CD4-positive, alpha-beta T cell (primary cell): Measurements from ENCODE around the gene EEF1A2. TPM values are rescaled to one million over a fixed set of nuclear protein-coding genes. Genes with fewer than 3 reads are reported as not detected.
A peak's percentile ranks its signal among the peaks of the same experiment; 100 is the strongest.

Experiments
- ATAC-seq: fragments of 200-7000 bp; cut with Tn5 transposase; one replicate; pipeline ENCODE4 v1.10.0; 2022; ENCODE audit warnings: mild to moderate bottlenecking; ENCODE audit not compliant: poor library complexity
- CTCF ChIA-PET: fragments of 350-600 bp; sonication (Branson Sonifier 250); formaldehyde crosslinking; loops from one replicate; lab custom pipeline; 2021; ENCODE audit warnings: antibody characterized with exemption, inconsistent platforms; lab: Charles Lee
- POLR2A ChIA-PET: fragments of 350-600 bp; sonication (Branson Sonifier 250); formaldehyde crosslinking; loops from one replicate; lab custom pipeline; 2021; ENCODE audit warnings: antibody characterized with exemption, inconsistent platforms; lab: Charles Lee
- DNase-seq, 14 experiments: peaks; one replicate each; pipeline ENCODE4 v3.0.0-alpha.2; 2013 to 2020; ENCODE audit warnings: mixed read lengths in 2 of 14
- H3K27ac ChIP-seq, 2 donors: one replicate each; pipeline versions ENCODE4 v1.5.1 to v1.7.0; 2013; ENCODE audit warnings: low read length in 2 of 2, low read depth in 1 of 2, mild to moderate bottlenecking in 1 of 2
- H3K27me3 ChIP-seq, 2 experiments: 1 replicate in 1 of 2; 2 replicates in 1 of 2; pipeline versions ENCODE4 v1.6.1 to v1.7.0; 2013; ENCODE audit warnings: low read length in 2 of 2, control low read depth in 1 of 2, mild to moderate bottlenecking in 1 of 2, moderate library complexity in 1 of 2; ENCODE audit not compliant: insufficient read depth in 2 of 2, control insufficient read depth in 1 of 2
- H3K36me3 ChIP-seq: one replicate; pipeline ENCODE4 v1.6.1; 2013; ENCODE audit warnings: low read length, control low read depth; ENCODE audit not compliant: insufficient read depth
- H3K4me1 ChIP-seq: one replicate; pipeline ENCODE4 v1.6.1; 2013; ENCODE audit warnings: low read length, control low read depth; ENCODE audit not compliant: insufficient read depth
- H3K4me3 ChIP-seq: one replicate; pipeline ENCODE4 v1.5.1; 2013; ENCODE audit warnings: mild to moderate bottlenecking, low read length, moderate library complexity
- H3K9me3 ChIP-seq, 2 experiments: 1 replicate in 1 of 2; 2 replicates in 1 of 2; pipeline versions ENCODE4 v1.6.1 to v1.7.0; 2013; ENCODE audit warnings: low read length in 2 of 2, mild to moderate bottlenecking in 2 of 2, control low read depth in 1 of 2, moderate library complexity in 1 of 2; ENCODE audit not compliant: control insufficient read depth in 1 of 2, insufficient read depth in 1 of 2
- H3K27ac Mint-ChIP-seq: one replicate; pipeline ENCODE4 v1.8.0; 2020; ENCODE audit warnings: mixed read lengths
- H3K27me3 Mint-ChIP-seq: one replicate; pipeline ENCODE4 v1.8.0; 2021; ENCODE audit warnings: mixed read lengths
- H3K36me3 Mint-ChIP-seq: one replicate; pipeline ENCODE4 v1.8.0; 2021; ENCODE audit warnings: low read depth, mixed read lengths
- H3K4me1 Mint-ChIP-seq: one replicate; pipeline ENCODE4 v1.8.0; 2021; ENCODE audit warnings: low read depth, mixed read lengths
- H3K4me3 Mint-ChIP-seq: one replicate; pipeline ENCODE4 v1.8.0; 2020; ENCODE audit warnings: mild to moderate bottlenecking, mixed read lengths
- H3K9me3 Mint-ChIP-seq: one replicate; pipeline ENCODE4 v1.8.0; 2020; ENCODE audit warnings: mixed read lengths
- intact Hi-C, 2 experiments: fragments of 100-400 bp; cut with DNase I in 1 of 2; cut with micrococcal nuclease in 1 of 2; formaldehyde crosslinking; loops; one replicate each; pipeline versions ENCODE4 v1.15.1 to v1.9.0; 2023 to 2025; cut with DNase I, micrococcal nuclease
- total RNA-seq, 174 experiments: library from RNA in 2 of 174; stranded (reverse) in 2 of 174; gene quantifications; one replicate each; pipeline ENCODE4 v1.2.3 and lab custom pipeline; 2021 to 2026
- TF ChIP-seq, protein P1 (sequence below): fragments of 200-600 bp; IDR thresholded peaks from one replicate; pipeline ENCODE4 v1.8.0; 2022; ENCODE audit warnings: antibody characterized with exemption, mild to moderate bottlenecking

The EEF1A2 gene
- total RNA-seq, 2 experiments from 2014 or later: 0.92 to 1.1 TPM

DNA sequence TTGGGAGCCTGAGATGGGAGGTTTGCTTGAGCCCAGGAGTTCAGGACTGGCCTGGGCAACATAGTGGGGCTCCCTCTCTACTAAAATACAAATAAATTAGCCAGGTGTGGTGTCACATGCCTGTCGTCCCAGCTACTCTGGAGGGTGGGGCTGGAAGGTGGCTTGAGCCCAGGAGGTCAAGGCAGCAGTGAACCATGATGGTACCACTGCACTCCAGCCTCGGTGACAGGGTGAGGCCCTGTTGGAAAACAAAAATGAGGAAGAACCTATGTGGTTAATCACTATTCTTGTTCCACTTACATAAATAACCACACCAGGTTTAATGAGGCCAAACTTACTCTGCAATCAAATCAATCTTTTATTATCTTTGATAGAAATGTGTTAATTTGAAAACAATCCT is 27.1 kb upstream of the EEF1A2 start:
- POLR2A ChIA-PET: no interaction called here
- H3K36me3 ChIP-seq: peaks cover 23% of the 10 kb centered on the region
- no peak overlapping the region for H3K27ac Mint-ChIP-seq
- peaks cover 3% of the 10 kb centered on the region for H3K9me3 Mint-ChIP-seq
- CTCF ChIA-PET: no interaction called here
- intact Hi-C loops: no loop called here
- peaks cover 9% of the 10 kb centered on the region for H3K4me1 Mint-ChIP-seq
- no peak for DNase-seq
- H3K36me3 Mint-ChIP-seq: peaks cover 29% of the 10 kb centered on the region
- no peaks in the 10 kb centered on the region for H3K27me3 Mint-ChIP-seq
- H3K27me3 ChIP-seq: no peaks in the 10 kb centered on the region
- no peak overlapping the region for H3K27ac ChIP-seq
- peaks cover 0 to 20% of the 10 kb centered on the region in 2 experiments for H3K9me3 ChIP-seq
- TF ChIP-seq, protein P1, sequence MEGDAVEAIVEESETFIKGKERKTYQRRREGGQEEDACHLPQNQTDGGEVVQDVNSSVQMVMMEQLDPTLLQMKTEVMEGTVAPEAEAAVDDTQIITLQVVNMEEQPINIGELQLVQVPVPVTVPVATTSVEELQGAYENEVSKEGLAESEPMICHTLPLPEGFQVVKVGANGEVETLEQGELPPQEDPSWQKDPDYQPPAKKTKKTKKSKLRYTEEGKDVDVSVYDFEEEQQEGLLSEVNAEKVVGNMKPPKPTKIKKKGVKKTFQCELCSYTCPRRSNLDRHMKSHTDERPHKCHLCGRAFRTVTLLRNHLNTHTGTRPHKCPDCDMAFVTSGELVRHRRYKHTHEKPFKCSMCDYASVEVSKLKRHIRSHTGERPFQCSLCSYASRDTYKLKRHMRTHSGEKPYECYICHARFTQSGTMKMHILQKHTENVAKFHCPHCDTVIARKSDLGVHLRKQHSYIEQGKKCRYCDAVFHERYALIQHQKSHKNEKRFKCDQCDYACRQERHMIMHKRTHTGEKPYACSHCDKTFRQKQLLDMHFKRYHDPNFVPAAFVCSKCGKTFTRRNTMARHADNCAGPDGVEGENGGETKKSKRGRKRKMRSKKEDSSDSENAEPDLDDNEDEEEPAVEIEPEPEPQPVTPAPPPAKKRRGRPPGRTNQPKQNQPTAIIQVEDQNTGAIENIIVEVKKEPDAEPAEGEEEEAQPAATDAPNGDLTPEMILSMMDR: no peak
- ATAC-seq: no peak
- H3K4me3 ChIP-seq: no peak overlapping the region
- H3K4me3 Mint-ChIP-seq: peak overlapping the region; percentile 25
- H3K4me1 ChIP-seq: peaks cover 17% of the 10 kb centered on the region

DNA sequence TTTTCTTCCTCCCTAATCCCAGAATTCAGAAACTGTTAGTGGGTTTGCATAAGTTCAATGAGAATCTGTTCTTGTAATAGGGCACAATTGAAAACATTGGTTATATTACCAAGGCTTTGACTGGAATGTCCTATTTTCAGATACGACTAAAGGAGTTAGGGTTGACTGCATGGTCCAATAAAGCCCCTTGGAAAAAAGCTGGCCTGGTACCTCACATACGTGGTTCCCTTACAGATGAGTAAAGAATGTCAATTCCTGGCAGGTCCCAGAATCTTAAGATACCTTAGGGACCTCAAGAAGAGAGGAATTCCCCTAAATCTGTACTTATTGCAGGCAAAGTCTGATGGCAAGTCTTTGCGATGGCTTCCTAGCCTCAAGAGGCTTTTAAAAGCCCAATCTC is 26.3 kb upstream of the EEF1A2 start:
- H3K36me3 ChIP-seq: peaks cover 23% of the 10 kb centered on the region
- H3K4me1 Mint-ChIP-seq: peaks cover 9% of the 10 kb centered on the region
- H3K27me3 ChIP-seq: no peaks in the 10 kb centered on the region
- H3K27ac ChIP-seq: no peak overlapping the region
- no peak overlapping the region for H3K4me3 ChIP-seq
- no peaks in the 10 kb centered on the region for H3K27me3 Mint-ChIP-seq
- POLR2A ChIA-PET: no interaction called here
- intact Hi-C loops: no loop called here
- no peak for ATAC-seq
- H3K36me3 Mint-ChIP-seq: peaks cover 29% of the 10 kb centered on the region
- TF ChIP-seq, protein P1: no peak
- H3K9me3 Mint-ChIP-seq: peaks cover 3% of the 10 kb centered on the region
- CTCF ChIA-PET: no interaction called here
- peaks cover 0 to 15% of the 10 kb centered on the region in 2 experiments for H3K9me3 ChIP-seq
- H3K27ac Mint-ChIP-seq: peak overlapping the region; percentile 52
- H3K4me1 ChIP-seq: peaks cover 18% of the 10 kb centered on the region
- H3K4me3 Mint-ChIP-seq: peak overlapping the region; percentile 34
- DNase-seq: no peak

DNA sequence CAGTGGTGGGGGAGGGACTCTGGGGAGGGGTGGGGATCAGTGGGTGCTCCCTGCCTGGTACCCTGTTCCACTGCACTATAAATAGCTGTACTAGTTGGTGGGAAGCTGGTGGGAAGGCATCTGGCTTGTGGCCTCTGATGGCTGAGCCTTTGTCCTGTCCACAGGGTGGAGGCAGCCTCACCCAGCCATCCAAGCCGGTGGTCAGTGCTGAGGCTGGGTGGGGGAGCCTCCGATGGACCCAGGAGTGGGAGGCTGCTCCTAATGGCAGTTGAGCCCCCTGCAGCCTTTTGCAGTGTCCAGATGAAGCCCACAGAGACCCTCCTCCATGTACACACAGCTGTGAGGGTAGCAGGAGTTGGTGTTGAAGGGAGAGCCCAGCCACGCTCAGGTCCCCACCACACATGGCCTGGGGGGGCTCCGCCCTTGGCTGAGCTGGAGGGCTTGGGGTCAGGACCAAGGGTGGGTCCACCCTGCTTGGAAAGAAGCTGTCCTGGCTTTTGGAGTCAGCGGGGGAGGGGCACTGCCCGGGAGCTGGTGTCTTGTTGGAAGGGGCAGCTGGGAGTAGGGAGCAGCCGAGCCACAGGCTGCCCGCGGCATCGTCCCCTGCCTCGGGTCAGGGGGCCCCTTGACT is 24.2 kb upstream of the EEF1A2 start:
- intact Hi-C loops: loop anchor here in 1 of 2 experiments (5.0 kb wide), 1 partner anchor 129 kb away; the partner anchor contains the start of gene STMN3
- H3K9me3 Mint-ChIP-seq: peaks cover 3% of the 10 kb centered on the region
- H3K4me1 ChIP-seq: peaks cover 29% of the 10 kb centered on the region
- no peaks in the 10 kb centered on the region for H3K27me3 ChIP-seq
- TF ChIP-seq, protein P1: no peak
- peak overlapping the region; percentile 54 for H3K4me3 Mint-ChIP-seq
- H3K27me3 Mint-ChIP-seq: no peaks in the 10 kb centered on the region
- CTCF ChIA-PET: interaction anchor here (2.7 kb wide), 1 partner anchor 14 kb away, joined by 8 read pairs; the partner anchor contains the start of gene PTK6
- H3K36me3 Mint-ChIP-seq: peaks cover 29% of the 10 kb centered on the region
- POLR2A ChIA-PET: interaction anchor here (4.0 kb wide), 1 partner anchor 15 kb away, joined by 71 read pairs; the partner anchor contains the start of gene PTK6
- peak overlapping the region; percentile 52 for H3K27ac Mint-ChIP-seq
- no peak overlapping the region for H3K27ac ChIP-seq
- H3K4me1 Mint-ChIP-seq: peaks cover 10% of the 10 kb centered on the region
- peaks cover 0 to 12% of the 10 kb centered on the region in 2 experiments for H3K9me3 ChIP-seq
- no peak for ATAC-seq
- peak in 3 of 14 experiments; percentile 1 to 32 (median 8) for DNase-seq
- H3K4me3 ChIP-seq: no peak overlapping the region
- peaks cover 23% of the 10 kb centered on the region for H3K36me3 ChIP-seq
